HG02938 (cell line): ENCODE data around the gene UBAP1L.
"Not testable (repeated sequence)": the region's sequence is repeated elsewhere in the genome, so short reads cannot be mapped to it uniquely, and the experiment has no call there.

ENCODE experiments used
- ATAC-seq: cut with Tn5 transposase; IDR thresholded peaks from one replicate; pipeline ENCODE4 v1.9.1; 2021; ENCODE audit warnings: mild to moderate bottlenecking, moderate library complexity; ENCODE audit not compliant: unreplicated experiment

The UBAP1L gene

DNA sequence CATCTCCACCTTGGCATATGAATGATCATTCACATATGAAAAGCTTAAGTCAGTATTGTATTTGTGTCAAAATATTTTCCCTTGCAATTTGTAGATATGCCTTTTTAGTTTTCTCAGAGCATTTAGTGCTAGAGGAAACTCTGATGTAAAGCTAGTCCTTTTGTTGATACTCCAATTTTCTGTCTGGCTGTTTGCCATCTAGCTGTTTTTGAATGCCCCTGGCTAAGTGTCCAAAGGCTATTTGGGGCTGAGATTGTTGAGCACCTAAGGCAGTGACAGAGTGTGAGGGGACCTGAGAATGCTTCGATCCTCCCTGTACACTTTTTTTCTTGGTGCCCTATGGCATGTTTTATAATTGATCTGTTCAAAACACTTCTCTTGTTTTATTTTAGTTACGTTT lies 66.8 kb downstream of the UBAP1L start:
- ATAC-seq: no peak

DNA sequence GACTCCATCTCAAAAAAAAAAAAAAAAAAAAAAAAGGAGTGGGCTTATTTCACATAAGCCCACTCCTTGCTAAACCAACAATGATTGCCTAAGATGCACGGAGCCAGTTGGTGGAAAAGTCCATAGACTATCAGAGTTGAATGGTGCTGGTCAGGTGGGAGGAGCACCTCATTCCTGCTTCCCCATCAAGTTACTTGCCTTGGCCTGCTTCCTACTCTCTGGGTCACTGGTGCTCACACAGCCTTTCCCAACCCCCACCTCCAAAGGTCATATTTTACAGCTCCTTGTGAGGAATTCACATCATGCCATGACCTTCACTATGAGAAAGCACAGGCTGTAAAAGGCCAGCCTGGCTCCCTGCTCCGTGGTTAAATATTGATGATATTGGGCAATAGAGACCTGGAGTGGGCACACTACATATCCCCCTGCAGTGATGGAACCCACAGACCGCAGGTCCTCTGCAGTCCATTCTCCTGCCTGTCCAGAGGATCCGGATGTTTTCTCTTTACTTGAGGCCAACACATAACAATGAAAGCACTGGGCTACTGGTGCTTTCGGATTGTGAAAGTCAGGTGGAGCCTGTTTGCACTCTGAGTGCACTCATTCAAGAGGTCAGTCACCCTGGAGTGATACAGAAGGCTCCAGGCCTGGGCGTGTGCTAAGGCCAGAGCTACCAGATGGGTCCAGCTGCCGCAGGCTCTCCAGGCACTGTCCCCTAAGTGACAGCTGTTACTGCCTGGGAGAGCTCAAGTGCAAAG lies 70.1 kb downstream of the UBAP1L start, which contains the start of gene SLC51B:
SLC51B (plus strand) TSS at position 664 of the 758 bp plus-strand sequence. CDS start 4,618 bp downstream, outside the sequence.
- no peak for ATAC-seq

DNA sequence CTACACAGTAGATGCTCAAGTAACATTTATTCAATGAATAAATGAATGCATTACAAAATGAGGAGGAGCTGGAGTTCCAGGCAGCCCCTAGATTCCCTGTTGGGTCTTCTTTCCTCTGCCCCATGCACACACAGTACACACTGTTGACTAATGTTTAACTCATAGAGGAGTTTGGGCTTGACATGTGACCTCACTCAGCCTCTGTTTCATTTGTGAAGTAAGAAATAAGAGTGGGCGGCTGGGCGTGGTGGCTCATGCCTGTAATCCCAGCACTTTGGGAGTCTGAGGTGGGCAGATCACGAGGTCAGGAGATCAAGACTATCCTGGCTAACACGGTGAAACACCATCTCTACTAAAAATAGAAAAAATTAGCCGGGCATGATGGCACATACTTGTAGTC lies 70.8 kb downstream of the UBAP1L start:
- ATAC-seq: not testable (repeated sequence)

DNA sequence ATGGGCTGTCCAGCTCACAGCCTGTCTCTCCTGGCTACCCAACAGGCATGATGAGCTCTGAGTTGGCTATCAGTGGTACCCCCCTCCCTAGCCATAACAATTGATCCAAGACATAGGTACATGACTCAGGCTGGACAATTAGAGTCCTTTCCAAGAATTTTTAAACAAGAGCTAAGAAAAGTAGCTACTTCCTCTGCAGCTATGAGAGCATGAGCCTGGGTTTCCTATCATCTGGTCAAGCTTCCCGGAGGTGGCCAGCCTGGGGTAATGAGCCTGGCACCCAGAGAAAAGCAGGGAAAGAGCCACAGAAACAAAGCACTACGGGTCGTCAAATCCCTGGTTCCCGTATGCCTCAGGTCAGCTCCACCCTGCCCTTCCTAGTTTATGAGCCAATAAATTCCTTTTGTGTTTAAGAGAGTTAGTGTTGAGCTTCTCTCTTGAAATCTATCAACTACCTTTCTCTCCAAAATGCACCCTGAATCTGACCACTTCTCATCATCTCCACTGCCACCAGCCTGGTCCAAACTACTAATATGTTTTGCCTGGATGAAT lies 72.1 kb downstream of the UBAP1L start:
- ATAC-seq: no peak
